Activated CD8-positive, alpha-beta memory T cell treated with anti-CD3 and anti-CD28 coated beads, Interleukin-2, amount 50 U/mL, for 1 hour (primary cell): Measurements from ENCODE around the gene ZNF429.
"Not testable (repeated sequence)": the region's sequence is repeated elsewhere in the genome, so short reads cannot be mapped to it uniquely, and the experiment has no call there.

Experiments used
- DNase-seq: peaks from one replicate; pipeline ENCODE4 v3.0.0-alpha.2; 2020; ENCODE audit errors: extremely low read depth

The ZNF429 gene

GRCh38 chr19:21513651-21514050, 8.2 kb downstream of the ZNF429 start:
- DNase-seq: no peak

GRCh38 chr19:21519488-21519887, 14.1 kb downstream of the ZNF429 start:
- DNase-seq: no peak

- no peak for DNase-seq
Observed at GRCh38 chr19:21532904-21533303, 27.5 kb downstream of the ZNF429 start.

- DNase-seq: not testable (repeated sequence)
Observed at GRCh38 chr19:21536741-21537290, 31.4 kb downstream of the ZNF429 start.

GRCh38 chr19:21559444-21559843, 54.0 kb downstream of the ZNF429 start:
- no peak for DNase-seq

- no peak for DNase-seq
Observed at GRCh38 chr19:21564406-21564805, 59.0 kb downstream of the ZNF429 start.

GRCh38 chr19:21566073-21566472, 60.7 kb downstream of the ZNF429 start:
- DNase-seq: no peak

GRCh38 chr19:21567806-21568205, 62.4 kb downstream of the ZNF429 start:
- not testable (repeated sequence) for DNase-seq

GRCh38 chr19:21568816-21569493, 63.6 kb downstream of the ZNF429 start:
- peak; percentile 51 for DNase-seq

GRCh38 chr19:21569494-21569865, 64.1 kb downstream of the ZNF429 start:
- DNase-seq: peak; percentile 7

- no peak for DNase-seq
Observed at GRCh38 chr19:21571316-21571715, 65.9 kb downstream of the ZNF429 start.

GRCh38 chr19:21574607-21575006, 69.2 kb downstream of the ZNF429 start:
- no peak for DNase-seq

- DNase-seq: no peak
Observed at GRCh38 chr19:21576481-21576880, 71.1 kb downstream of the ZNF429 start.

- no peak for DNase-seq
Observed at GRCh38 chr19:21580101-21580500, 74.7 kb downstream of the ZNF429 start.

GRCh38 chr19:21580818-21581217, 75.4 kb downstream of the ZNF429 start:
- no peak for DNase-seq

- DNase-seq: no peak
Observed at GRCh38 chr19:21581646-21582240, 76.3 kb downstream of the ZNF429 start.

GRCh38 chr19:21584537-21584936, 79.1 kb downstream of the ZNF429 start:
- DNase-seq: no peak

GRCh38 chr19:21585281-21585890, 80.0 kb downstream of the ZNF429 start:
- no peak for DNase-seq

- no peak for DNase-seq
Observed at GRCh38 chr19:21586311-21587116, 81.1 kb downstream of the ZNF429 start.

- no peak for DNase-seq
Observed at GRCh38 chr19:21587117-21587461, 81.7 kb downstream of the ZNF429 start.

- DNase-seq: no peak
Observed at GRCh38 chr19:21587549-21587948, 82.1 kb downstream of the ZNF429 start.

- no peak for DNase-seq
Observed at GRCh38 chr19:21588065-21588601, 82.7 kb downstream of the ZNF429 start.
